ENCODE measurements around the gene OR7C2. TPM values are rescaled to one million over a fixed set of nuclear protein-coding genes. Genes with fewer than 3 reads are reported as not detected.

The OR7C2 gene
- not detected in 2 replicates for total RNA-seq

DNA sequence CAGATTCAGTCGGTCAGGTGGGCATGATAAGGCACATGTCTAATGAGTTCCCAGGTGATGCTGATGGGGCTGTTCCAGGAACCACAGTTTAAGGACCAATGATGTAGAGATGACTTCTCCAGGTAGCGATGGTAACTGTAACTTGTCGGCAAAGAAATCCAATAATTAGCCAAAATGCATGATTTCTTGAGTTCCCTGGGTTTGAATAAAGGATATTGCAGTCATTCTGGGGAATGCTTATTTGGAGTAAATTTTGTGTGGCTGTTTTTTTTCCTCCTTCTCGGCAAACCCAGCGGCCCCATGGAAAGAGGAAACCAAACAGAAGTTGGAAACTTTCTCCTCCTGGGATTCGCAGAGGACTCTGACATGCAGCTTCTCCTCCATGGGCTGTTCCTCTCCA, at the start of gene OR7C2:
TSS of gene OR7C2 (plus strand) at position 301 of the 400 bp plus-strand sequence. CDS start at position 301, 0 bp downstream.
- no peak for DNase-seq (ENCODE audit: low read depth)
- TF ChIP-seq, protein P1, sequence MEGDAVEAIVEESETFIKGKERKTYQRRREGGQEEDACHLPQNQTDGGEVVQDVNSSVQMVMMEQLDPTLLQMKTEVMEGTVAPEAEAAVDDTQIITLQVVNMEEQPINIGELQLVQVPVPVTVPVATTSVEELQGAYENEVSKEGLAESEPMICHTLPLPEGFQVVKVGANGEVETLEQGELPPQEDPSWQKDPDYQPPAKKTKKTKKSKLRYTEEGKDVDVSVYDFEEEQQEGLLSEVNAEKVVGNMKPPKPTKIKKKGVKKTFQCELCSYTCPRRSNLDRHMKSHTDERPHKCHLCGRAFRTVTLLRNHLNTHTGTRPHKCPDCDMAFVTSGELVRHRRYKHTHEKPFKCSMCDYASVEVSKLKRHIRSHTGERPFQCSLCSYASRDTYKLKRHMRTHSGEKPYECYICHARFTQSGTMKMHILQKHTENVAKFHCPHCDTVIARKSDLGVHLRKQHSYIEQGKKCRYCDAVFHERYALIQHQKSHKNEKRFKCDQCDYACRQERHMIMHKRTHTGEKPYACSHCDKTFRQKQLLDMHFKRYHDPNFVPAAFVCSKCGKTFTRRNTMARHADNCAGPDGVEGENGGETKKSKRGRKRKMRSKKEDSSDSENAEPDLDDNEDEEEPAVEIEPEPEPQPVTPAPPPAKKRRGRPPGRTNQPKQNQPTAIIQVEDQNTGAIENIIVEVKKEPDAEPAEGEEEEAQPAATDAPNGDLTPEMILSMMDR (IDR thresholded peaks at IDR 0.05; ENCODE audit: insufficient read depth, low read depth, low read length), result no peak
- H3K4me3 ChIP-seq (ENCODE audit: low read depth, low read length), result no peak within 1 kb of the TSS

DNA sequence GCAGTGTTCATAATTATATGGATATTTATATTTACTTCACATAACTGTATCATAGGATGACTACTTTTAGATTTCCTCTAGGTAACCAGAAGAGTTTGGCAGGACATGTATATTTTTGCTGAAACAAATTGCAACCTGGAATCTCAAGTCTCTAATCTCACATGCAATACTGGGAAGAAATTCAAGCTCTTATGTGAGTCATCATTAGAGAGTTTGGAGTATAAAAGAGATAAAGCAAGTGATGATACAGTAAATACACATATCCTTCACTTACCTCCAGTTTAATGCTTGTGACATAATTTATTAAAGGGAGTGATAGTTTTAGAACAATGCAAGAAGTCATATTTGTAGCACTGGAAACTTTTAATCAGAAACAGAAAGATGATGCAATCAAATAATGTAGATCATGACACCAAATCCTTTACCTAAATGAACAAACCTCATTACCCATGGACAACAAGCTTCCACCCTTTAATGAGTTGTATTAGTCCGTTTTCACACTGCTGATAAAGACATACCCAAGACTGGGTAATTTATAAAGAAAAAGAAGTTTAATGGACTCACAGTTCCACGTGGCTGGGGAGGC, 39.5 kb upstream of the OR7C2 start:
- no peak for DNase-seq (ENCODE audit: low read depth)
- TF ChIP-seq, protein P1 (IDR thresholded peaks at IDR 0.05; ENCODE audit: insufficient read depth, low read depth, low read length), result no peak
- no peak overlapping the region for H3K4me3 ChIP-seq (ENCODE audit: low read depth, low read length)

DNA sequence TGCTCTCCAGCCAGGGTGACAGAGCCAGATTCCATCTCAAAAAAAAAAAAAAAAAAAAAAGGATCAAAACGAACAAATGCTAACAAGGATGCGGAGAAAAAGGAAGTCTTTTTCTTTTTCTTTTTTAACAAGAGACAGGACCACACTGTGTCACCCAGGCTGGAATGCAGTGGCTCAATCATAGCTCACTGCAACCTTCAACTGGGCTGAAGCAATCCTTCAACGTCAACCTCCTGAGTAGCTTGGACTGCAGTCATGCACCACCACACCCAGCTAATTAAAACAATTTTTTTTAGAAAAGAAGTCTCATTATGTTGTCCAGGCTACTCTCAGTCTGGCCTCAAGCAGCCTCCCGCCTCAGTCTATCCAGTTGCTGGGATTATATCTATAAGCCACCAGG, 34.6 kb upstream of the OR7C2 start:
- TF ChIP-seq, protein P1 (IDR thresholded peaks at IDR 0.05; ENCODE audit: insufficient read depth, low read depth, low read length), result no peak
- DNase-seq (ENCODE audit: low read depth), result no peak
- H3K4me3 ChIP-seq (ENCODE audit: low read depth, low read length), result no peak overlapping the region

DNA sequence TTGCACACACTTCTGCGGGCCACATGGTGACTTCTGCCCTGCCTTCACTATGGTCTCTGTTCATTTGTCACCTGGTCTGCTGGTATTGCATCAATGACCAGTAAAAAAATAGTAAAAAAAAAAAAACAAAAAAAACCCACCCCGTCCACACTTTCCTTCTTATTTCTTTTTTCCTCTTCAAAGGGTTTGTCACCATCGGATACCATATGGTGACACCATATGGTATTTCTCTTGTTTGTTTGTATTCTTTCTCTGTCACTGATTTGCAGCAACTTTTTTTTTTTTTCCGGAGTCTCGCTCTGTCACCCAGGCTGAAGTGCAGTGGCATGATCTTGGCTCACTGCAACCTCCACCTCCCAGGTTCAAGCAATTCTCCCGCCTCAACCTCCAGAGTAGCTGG, 26.2 kb upstream of the OR7C2 start:
- DNase-seq (ENCODE audit: low read depth), result no peak
- H3K4me3 ChIP-seq (ENCODE audit: low read depth, low read length), result no peak overlapping the region
- TF ChIP-seq, protein P1 (IDR thresholded peaks at IDR 0.05; ENCODE audit: insufficient read depth, low read depth, low read length), result no peak

DNA sequence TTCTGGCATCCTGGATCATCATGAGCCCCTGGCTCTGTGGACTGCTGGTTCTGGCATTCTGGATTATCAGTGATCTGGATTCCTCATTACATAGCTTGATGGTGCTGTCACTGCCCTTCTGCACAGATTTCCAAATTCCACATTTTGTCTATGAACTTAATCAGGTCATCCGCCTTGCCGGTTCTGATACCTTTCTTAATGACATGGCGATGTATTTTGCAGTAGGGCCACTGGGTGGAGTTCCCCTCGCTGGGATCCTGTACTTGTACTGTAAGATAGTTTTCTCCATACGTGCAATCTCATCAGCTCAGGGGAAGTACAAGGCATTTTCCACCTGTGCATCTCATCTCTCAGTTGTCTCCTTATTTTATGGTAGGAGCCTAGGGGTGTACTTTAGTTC, 24.4 kb upstream of the OR7C2 start:
- no peak for DNase-seq (ENCODE audit: low read depth)
- TF ChIP-seq, protein P1 (IDR thresholded peaks at IDR 0.05; ENCODE audit: insufficient read depth, low read depth, low read length), result no peak
- H3K4me3 ChIP-seq (ENCODE audit: low read depth, low read length), result no peak overlapping the region

DNA sequence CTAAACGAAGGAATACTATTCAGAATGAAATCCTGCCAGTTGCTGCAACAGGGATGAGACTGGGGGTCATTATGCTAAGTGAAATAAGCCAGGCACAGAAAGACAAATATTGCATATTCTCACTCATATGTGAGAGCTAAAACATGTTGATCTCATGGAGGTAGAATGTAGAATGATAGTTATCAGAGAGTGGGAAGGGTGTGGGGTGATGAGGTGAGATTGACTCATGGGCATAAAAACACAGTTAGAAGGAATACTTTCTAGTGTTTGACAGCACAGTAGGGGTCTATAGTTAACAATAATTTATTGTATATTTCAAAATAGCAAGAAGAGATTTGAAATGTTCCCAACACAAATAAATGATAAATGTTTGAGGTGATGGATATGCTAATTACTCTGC, 7.8 kb upstream of the OR7C2 start:
- no peak for DNase-seq (ENCODE audit: low read depth)
- H3K4me3 ChIP-seq (ENCODE audit: low read depth, low read length), result no peak overlapping the region
- TF ChIP-seq, protein P1 (IDR thresholded peaks at IDR 0.05; ENCODE audit: insufficient read depth, low read depth, low read length), result no peak

DNA sequence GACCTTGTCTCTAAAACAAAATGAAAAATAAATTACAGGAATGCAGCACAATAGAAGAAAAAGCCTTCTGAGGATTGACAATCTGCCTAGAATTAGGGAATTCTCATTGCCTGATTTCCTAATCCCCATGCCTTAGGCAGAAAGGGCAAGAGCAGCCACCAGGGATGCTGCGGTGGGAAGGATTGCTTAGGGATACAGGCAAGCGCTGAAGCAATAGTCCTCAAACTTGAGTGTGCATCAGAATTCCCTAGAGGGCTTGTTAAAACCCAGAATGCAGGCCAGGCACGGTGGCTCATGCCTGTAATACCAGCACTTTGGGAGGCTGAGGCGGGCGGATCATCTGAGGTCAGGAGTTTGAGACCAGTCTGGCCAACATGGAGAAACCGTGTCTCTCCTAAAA, 1.0 kb upstream of the OR7C2 start:
- TF ChIP-seq, protein P1 (IDR thresholded peaks at IDR 0.05; ENCODE audit: insufficient read depth, low read depth, low read length), result no peak
- no peak for DNase-seq (ENCODE audit: low read depth)
- no peak overlapping the region for H3K4me3 ChIP-seq (ENCODE audit: low read depth, low read length)

All from fibroblast of villous mesenchyme (primary cell).